ENCODE data around the gene SNX20.

Gene SNX20

DNA sequence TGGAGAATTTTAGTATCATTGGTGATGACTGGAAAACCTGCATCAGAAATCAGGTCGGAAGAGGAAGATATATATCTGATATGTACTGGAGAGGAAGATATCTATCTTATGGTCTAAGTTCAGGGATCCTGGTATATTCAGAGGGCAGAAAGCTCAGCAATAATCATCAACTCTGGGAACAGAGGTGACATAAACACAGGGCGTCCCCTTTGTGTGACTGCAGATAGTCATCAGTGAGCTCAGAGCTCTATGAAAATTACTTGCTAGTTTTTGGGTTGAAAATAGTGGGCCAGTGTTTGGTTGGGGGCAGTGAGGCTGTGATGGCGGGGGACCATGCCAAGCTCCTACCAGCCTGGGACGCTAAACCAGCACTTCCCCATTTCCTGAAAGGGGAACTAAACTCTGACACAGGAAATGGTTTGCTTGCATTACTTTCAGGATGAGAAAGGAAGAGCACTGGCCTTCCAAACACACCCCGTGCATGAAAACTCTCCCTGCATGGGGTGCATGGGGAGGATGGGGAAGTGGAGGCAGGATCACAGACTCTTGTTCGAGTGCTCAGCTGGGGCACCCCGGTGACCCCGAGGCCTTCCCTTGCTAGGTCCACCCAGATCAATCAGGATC, 28.1 kb upstream of the SNX20 start:
- H3K27me3 ChIP-seq (replicated peaks; ENCODE audit: control insufficient read depth, insufficient read depth, low read length) = no peaks in the 10 kb centered on the region
- no peak overlapping the region for H3K4me3 ChIP-seq (replicated peaks; ENCODE audit: low read depth, low read length)
- no peak for DNase-seq (ENCODE audit: extremely low read depth, insufficient read length)
- peaks cover 5% of the 10 kb centered on the region for H3K36me3 ChIP-seq (ENCODE audit: control insufficient read depth, insufficient read depth, low read length)
- TF ChIP-seq, protein P1, sequence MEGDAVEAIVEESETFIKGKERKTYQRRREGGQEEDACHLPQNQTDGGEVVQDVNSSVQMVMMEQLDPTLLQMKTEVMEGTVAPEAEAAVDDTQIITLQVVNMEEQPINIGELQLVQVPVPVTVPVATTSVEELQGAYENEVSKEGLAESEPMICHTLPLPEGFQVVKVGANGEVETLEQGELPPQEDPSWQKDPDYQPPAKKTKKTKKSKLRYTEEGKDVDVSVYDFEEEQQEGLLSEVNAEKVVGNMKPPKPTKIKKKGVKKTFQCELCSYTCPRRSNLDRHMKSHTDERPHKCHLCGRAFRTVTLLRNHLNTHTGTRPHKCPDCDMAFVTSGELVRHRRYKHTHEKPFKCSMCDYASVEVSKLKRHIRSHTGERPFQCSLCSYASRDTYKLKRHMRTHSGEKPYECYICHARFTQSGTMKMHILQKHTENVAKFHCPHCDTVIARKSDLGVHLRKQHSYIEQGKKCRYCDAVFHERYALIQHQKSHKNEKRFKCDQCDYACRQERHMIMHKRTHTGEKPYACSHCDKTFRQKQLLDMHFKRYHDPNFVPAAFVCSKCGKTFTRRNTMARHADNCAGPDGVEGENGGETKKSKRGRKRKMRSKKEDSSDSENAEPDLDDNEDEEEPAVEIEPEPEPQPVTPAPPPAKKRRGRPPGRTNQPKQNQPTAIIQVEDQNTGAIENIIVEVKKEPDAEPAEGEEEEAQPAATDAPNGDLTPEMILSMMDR (IDR thresholded peaks at IDR 0.05; ENCODE audit: insufficient read depth, low read length, poor library complexity, severe bottlenecking) = no peak

DNA sequence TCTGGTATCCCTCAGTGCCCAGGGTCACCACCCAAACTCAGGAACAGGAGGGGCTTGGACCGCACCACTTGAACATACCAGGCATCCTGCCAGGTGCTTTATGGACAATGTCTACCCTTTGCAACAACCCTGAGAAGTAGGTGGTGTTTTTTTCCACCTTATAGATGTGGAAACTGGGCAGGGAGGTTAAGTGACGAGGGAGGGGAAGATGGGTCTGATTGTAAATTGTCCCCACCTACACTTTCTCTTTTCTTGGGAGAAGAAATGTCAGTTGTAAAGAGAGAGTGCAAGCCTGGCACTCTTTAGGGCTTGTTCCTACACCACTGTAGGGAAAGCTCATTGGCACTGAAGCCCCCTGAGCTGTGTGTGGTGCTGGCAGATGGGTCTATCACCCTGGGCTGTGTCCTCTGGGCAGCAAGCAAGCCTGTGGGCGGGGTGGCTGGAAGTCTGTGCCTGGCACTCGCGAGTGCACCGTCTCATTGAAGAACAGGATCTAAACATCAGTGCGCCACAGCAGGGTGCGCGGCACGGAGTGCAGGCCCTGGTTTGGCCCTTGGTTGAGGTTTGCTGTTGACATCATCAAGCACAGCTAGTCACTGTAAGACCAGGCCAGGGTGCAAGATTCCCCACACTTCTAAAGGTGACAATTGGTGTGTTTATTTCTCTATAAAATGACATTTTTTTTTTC, 27.4 kb upstream of the SNX20 start:
- H3K36me3 ChIP-seq (ENCODE audit: control insufficient read depth, insufficient read depth, low read length) = peaks cover 5% of the 10 kb centered on the region
- no peak overlapping the region for H3K4me3 ChIP-seq (replicated peaks; ENCODE audit: low read depth, low read length)
- TF ChIP-seq, protein P1 (IDR thresholded peaks at IDR 0.05; ENCODE audit: insufficient read depth, low read length, poor library complexity, severe bottlenecking) = no peak
- H3K27me3 ChIP-seq (replicated peaks; ENCODE audit: control insufficient read depth, insufficient read depth, low read length) = no peaks in the 10 kb centered on the region
- no peak for DNase-seq (ENCODE audit: extremely low read depth, insufficient read length)

DNA sequence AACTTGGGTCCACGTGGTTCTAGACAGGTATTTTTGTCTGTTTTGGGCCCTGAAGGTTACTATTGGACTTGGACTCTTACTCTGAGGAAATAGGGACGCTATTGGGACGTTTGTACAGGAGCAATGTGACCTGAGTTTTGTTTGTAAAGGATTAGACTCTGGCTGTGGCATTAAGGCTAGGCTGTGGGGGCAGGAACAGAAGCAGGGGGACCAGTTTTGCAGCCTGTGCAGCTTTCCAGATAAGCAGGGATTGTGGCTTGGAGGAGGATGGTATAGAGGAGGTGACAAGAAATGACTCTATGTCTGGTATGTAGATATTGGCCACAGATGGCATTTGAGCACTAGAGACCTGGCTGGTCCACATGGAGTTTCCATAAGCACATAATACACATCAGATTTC, 25.1 kb upstream of the SNX20 start:
- H3K27me3 ChIP-seq (replicated peaks; ENCODE audit: control insufficient read depth, insufficient read depth, low read length) = no peaks in the 10 kb centered on the region
- TF ChIP-seq, protein P1 (IDR thresholded peaks at IDR 0.05; ENCODE audit: insufficient read depth, low read length, poor library complexity, severe bottlenecking) = no peak
- no peak for DNase-seq (ENCODE audit: extremely low read depth, insufficient read length)
- peaks cover 4% of the 10 kb centered on the region; the same call in 1 of the 2 replicates for H3K36me3 ChIP-seq (ENCODE audit: control insufficient read depth, insufficient read depth, low read length)
- H3K4me3 ChIP-seq (replicated peaks; ENCODE audit: low read depth, low read length) = no peak overlapping the region

DNA sequence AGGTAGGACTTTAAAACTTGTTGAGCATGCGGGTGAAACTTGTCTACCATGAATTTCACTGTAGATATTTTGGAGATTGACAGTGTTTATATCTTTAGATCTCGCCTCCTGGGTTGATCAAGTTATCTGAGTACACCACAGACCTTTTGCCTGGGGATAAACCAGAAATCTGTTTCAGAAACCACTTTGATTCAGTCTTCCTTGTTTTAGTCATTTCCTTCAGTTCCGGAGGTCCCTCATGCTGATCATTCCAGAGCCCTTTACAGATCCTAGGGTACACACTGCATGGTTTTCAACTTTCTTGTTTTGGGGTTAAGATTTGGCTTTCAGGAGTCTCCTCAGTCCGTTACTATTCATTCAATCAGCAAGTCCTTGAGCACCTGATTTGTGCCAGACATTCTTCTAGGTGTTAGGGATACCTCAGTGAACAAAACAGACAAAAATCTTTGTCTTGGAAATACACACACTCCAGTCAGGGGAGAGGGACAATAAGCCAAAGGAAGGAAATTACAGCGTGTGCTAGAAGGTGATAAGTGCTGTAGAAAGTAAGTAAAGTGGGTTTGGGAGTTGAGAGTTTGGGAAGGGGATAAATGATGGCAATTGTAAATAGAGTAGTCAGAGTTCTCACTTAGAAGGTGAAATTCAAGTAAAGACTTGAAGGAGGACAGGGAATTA, 24.5 kb upstream of the SNX20 start:
- Histone ChIP-seq H3K36me3 (ENCODE audit: control insufficient read depth, insufficient read depth, low read length) (no peaks in the 10 kb centered on the region), H3K27me3 (replicated peaks; ENCODE audit: control insufficient read depth, insufficient read depth, low read length) (no peaks in the 10 kb centered on the region), H3K4me3 (replicated peaks; ENCODE audit: low read depth, low read length) (no peak overlapping the region)
- TF ChIP-seq, protein P1 (IDR thresholded peaks at IDR 0.05; ENCODE audit: insufficient read depth, low read length, poor library complexity, severe bottlenecking) = no peak
- DNase-seq (ENCODE audit: extremely low read depth, insufficient read length) = no peak

DNA sequence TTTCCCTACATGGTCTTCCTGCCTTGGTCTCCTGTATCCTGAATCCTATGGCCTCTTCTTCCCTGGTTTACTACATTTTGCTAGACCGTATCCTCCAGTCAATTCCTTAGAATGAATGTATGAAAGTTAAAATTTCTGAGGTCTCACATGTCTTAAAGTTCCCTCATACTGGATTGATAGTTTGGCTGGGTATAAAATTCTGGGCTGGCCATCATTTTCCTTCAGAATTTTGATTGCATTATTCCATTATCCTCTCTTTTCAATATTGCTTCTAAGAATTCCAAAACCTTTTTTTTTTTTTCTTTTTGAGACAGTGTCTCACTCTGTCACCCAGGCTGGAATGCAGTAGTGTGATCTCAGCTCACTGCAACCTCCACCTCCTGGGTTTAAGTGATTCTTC, 23.1 kb upstream of the SNX20 start:
- DNase-seq (ENCODE audit: extremely low read depth, insufficient read length) = no peak
- Histone ChIP-seq H3K4me3 (replicated peaks; ENCODE audit: low read depth, low read length) (no peak overlapping the region), H3K36me3 (ENCODE audit: control insufficient read depth, insufficient read depth, low read length) (no peaks in the 10 kb centered on the region; the same call in 1 of the 2 replicates), H3K27me3 (replicated peaks; ENCODE audit: control insufficient read depth, insufficient read depth, low read length) (no peaks in the 10 kb centered on the region)
- TF ChIP-seq, protein P1 (IDR thresholded peaks at IDR 0.05; ENCODE audit: insufficient read depth, low read length, poor library complexity, severe bottlenecking) = no peak

All from GM06990 (cell line).